Measurements from ENCODE around the gene MTMR10.

DNA sequence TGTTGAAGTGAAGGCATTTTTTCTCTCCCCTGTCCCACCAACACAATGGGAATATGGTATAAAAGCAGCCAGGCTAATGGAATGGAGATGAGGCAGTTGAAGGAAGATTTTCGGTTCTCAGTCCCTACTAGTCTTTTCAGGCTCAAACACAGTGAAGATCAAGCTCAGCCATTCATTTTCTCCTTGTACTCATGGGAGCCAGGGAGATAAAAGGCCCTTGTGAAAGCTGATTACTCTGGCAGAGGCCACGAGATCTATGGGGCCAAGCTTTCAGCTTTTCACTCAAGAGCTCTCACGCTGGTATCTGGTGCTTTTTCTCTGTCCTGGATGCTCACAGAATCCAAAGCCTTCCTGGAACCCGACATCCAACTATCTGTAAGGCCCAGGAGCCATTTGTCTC, 102.2 kb downstream of the MTMR10 start:
- TF ChIP-seq CTCF (IDR thresholded peaks at IDR 0.05 in 4 of 5, conservative IDR thresholded peaks at IDR 0.05 in 1 of 5) (no peak), POLR2A (IDR thresholded peaks at IDR 0.05) (no peak)

Data from gastrocnemius medialis (tissue), 4 donors.